Activated naive CD4-positive, alpha-beta T cell treated with anti-CD3 and anti-CD28 coated beads, Interleukin-2, amount 50 U/mL, for 24 hours (primary cell): ENCODE measurements around the gene SLAIN1.

ENCODE experiments used
- H3K27ac Mint-ChIP-seq: one replicate; pipeline ENCODE4 v1.8.0; 2021; ENCODE audit warnings: mild to moderate bottlenecking, mixed read lengths
- H3K27me3 Mint-ChIP-seq: one replicate; pipeline ENCODE4 v1.8.0; 2021; ENCODE audit warnings: mixed read lengths
- H3K36me3 Mint-ChIP-seq: one replicate; pipeline ENCODE4 v1.8.0; 2021; ENCODE audit warnings: mixed read lengths
- H3K4me1 Mint-ChIP-seq: one replicate; pipeline ENCODE4 v1.8.0; 2021; ENCODE audit warnings: mixed read lengths
- H3K4me3 Mint-ChIP-seq: one replicate; pipeline ENCODE4 v1.8.0; 2021; ENCODE audit warnings: mild to moderate bottlenecking, mixed read lengths
- H3K9me3 Mint-ChIP-seq: one replicate; pipeline ENCODE4 v1.8.0; 2021; ENCODE audit warnings: mixed read lengths

SLAIN1 gene

DNA sequence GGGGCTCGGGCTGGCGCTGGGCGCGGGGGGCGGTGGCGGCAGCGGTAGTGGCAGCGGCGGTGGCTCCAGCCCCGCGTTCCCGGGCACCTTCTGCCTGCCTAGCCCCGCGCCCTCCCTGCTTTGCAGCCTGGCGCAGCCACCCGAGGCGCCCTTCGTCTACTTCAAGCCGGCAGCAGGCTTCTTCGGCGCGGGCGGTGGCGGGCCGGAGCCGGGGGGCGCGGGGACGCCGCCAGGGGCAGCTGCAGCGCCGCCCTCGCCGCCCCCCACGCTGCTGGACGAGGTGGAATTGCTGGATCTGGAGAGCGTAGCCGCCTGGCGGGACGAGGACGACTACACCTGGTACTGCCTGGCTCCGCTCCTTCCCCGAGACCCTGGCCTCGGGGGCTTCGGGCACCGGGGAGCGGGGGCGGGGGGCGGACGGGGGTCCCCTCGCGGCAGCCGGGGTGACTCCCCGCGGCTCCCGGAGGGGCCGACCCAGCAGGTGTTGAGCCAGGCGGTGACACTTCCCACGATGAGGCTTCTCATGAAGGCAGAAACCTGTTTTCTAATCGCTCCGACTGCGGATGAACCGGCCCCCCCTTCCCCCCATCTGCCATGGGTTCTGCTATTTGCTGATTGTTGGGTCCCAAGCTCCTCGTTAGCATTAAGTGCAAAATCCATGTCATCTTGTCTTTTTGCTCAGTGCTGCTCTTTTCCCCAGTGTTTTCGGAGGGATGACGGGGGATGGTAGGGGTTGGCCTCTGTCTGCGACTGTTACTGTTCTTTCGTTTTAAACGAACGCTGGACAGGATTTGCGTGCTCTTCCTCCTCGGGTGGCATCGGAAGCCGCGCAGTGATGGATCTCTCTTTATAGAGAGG, 943 bp downstream of the SLAIN1 start:
- H3K27me3 Mint-ChIP-seq, result no peaks in the 10 kb centered on the region
- peak overlapping the region; percentile 99 for H3K27ac Mint-ChIP-seq
- H3K9me3 Mint-ChIP-seq, result no peaks in the 10 kb centered on the region
- peaks cover 67% of the 10 kb centered on the region for H3K4me1 Mint-ChIP-seq
- no peaks in the 10 kb centered on the region for H3K36me3 Mint-ChIP-seq
- H3K4me3 Mint-ChIP-seq, result peak overlapping the region; percentile 99

DNA sequence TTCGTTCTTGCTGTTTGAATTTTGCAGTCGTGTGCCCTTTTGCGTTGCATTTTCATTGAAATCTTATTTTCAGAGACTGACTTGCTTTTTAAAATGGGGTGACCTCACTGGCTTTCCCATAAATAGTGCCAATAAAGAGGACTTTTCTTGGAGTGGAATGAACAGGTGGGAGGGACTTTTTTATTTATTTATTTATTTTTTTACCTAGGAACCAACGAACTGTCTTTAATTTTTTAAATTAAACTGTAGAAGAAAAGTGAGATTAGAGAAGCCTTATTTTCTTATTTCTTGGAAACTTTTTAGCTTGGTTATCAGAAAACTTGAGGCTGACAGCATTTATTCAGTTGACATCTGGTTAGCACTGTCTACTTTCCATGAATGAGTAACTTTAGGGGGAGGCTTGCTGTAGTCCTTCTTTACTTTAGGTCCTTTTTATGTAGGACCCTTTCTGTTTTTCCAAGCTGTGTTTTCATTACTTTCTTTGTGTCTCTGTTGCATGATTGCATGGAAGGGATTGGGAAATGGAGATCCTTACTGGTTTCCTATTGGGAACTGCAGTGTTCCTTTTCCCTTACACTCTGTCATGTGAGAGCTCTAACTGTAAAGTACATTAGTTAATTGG, 1.7 kb downstream of the SLAIN1 start:
- H3K4me3 Mint-ChIP-seq, result peak overlapping the region; percentile 99
- H3K27ac Mint-ChIP-seq, result peak overlapping the region; percentile 99
- no peaks in the 10 kb centered on the region for H3K27me3 Mint-ChIP-seq
- H3K4me1 Mint-ChIP-seq, result peaks cover 64% of the 10 kb centered on the region
- no peaks in the 10 kb centered on the region for H3K9me3 Mint-ChIP-seq
- H3K36me3 Mint-ChIP-seq, result no peaks in the 10 kb centered on the region

DNA sequence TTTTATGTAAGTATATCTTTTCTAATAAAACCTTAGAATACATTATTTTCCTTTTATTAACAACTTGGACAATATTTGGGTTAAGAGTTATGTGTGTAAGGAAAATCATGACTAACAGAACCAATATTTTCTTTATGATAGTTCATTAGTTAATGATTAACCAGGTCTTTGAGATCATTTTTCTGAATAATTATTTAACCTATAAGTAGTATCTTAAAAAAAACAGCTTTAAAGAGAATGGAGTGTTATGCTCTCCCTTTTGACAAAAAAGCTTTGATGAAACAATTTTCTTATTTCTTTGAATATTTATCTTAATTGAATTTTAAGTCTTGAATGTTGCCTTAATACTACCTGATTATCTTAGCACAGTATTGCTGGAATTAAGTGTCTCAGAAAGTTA, 3.8 kb downstream of the SLAIN1 start:
- no peak overlapping the region for H3K27ac Mint-ChIP-seq
- H3K4me1 Mint-ChIP-seq, result peaks cover 61% of the 10 kb centered on the region
- no peak overlapping the region for H3K4me3 Mint-ChIP-seq
- no peaks in the 10 kb centered on the region for H3K9me3 Mint-ChIP-seq
- no peaks in the 10 kb centered on the region for H3K27me3 Mint-ChIP-seq
- H3K36me3 Mint-ChIP-seq, result peaks cover 5% of the 10 kb centered on the region

DNA sequence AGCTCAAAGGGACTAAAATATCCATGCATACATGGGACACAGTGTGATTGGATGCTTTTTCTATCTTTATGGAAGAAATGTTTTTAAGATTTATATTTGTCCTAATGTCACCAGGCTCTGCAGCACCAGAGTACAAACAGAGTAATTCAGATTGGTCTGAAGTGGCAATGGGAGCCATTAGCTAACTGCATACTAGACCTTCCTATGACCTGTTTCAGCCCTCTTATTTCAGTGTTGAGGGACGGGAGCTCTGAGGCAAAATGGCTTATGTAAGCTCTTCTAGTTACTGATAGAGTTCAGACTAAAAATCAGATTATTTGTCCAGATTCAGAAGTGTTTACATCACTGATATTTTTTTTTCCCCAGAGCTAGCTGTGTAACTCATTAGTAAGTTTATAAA, 4.9 kb downstream of the SLAIN1 start:
- no peak overlapping the region for H3K4me3 Mint-ChIP-seq
- H3K36me3 Mint-ChIP-seq, result peaks cover 15% of the 10 kb centered on the region
- no peaks in the 10 kb centered on the region for H3K27me3 Mint-ChIP-seq
- no peak overlapping the region for H3K27ac Mint-ChIP-seq
- peaks cover 10% of the 10 kb centered on the region for H3K9me3 Mint-ChIP-seq
- peaks cover 61% of the 10 kb centered on the region for H3K4me1 Mint-ChIP-seq

DNA sequence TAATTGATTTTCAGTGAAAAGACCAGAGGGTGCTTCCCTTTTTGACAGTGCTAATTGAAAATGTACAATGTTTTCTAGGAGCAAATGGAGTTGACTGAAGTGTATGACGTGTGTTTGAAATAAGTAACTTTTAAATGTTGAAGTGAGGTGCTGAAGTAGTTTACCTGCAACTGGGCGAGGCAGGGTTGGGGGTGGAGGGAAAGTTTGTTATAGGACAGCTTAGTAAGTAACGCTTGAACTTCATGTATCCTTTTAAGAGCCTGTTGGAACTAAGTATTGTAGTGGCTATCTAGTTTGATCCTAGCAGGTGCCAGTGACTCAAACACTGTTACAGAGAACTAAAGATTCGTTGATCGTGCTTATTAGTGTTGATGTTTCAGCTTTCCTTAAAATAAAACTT, 5.9 kb downstream of the SLAIN1 start:
- peaks cover 26% of the 10 kb centered on the region for H3K36me3 Mint-ChIP-seq
- no peaks in the 10 kb centered on the region for H3K27me3 Mint-ChIP-seq
- peaks cover 12% of the 10 kb centered on the region for H3K9me3 Mint-ChIP-seq
- H3K27ac Mint-ChIP-seq, result no peak overlapping the region
- peaks cover 63% of the 10 kb centered on the region for H3K4me1 Mint-ChIP-seq
- H3K4me3 Mint-ChIP-seq, result no peak overlapping the region

DNA sequence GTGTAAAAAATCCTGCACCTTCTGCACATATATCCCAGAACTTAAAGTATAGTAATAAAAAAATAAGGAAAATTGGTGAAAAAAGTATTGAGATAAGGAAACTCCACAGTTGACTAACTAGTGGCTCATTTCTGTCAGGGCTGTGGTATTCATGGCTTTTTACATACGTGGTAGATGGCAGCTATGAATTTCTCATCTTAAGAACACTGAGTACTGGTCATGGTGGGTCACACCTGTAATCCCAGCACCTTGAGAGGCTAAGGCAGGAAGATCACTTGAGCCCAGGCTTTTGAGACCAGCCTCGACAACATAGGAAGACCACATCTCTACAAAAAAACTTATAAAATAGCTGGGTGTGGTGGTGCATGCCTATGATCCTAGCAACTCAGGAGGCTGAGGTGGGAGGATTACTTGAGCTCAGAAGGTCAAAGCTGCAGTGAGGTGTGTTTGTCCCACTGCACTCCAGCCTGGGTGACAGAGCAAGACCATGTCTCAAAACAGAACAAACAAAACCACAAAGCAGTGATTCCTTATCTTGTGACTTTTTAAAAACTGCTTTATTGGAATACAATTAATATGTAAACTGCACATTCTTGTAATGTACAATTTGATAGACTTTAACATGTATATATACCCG, 16.8 kb downstream of the SLAIN1 start:
- H3K9me3 Mint-ChIP-seq, result peaks cover 16% of the 10 kb centered on the region
- peaks cover 65% of the 10 kb centered on the region for H3K4me1 Mint-ChIP-seq
- no peak overlapping the region for H3K4me3 Mint-ChIP-seq
- H3K27ac Mint-ChIP-seq, result no peak overlapping the region
- H3K36me3 Mint-ChIP-seq, result peaks cover 11% of the 10 kb centered on the region
- no peaks in the 10 kb centered on the region for H3K27me3 Mint-ChIP-seq

DNA sequence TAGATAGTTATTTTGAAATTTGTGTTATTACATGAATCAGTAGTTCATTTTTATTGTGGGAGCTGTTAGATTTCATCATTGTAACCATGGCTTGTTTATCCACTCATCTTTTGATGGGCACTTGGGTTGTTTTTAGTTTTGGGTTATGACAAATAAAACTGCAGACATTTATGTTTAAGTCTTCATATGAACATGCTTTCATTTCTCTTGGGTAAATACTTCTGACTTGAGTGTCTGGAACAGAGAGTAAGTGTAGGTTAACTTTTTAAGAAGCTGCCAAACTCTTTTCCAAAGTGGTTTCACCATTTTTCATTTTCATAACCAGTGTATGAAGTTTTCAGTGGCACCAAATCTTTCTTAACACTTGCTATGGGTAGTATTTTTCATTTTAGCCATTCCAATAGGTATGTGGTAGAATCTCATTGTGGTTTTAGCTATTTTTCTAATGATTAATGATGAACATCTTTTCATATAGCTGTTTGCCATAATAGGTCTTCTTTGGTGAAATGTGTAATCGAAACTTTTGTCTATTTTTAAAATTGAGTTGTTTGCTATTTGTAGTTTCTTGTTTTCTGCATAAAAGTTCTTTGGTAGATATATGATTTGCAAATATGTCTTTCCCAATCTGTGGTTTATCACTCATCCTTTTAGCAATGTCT, 17.9 kb downstream of the SLAIN1 start:
- H3K36me3 Mint-ChIP-seq, result peaks cover 17% of the 10 kb centered on the region
- H3K4me1 Mint-ChIP-seq, result peaks cover 70% of the 10 kb centered on the region
- H3K27me3 Mint-ChIP-seq, result no peaks in the 10 kb centered on the region
- H3K4me3 Mint-ChIP-seq, result no peak overlapping the region
- H3K27ac Mint-ChIP-seq, result peak overlapping the region; percentile 35
- peaks cover 15% of the 10 kb centered on the region for H3K9me3 Mint-ChIP-seq

DNA sequence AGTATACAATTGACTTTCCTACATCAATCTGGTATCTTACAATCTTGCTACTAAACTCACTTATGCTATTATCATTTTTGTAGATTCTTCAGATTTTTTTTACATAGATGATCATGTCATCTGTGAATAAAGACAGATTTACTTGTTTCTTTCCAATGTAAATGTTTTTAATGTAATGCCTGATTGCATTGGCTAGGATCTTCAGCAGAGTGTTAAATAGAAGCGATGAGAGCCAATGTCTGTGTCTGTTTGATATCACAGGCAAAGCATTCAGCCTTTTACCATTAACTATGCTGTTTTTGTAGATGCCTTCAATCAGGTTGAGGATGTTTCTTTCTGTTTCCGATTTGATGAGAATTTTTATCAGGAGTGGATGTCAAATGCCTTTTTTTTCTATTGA, 19.2 kb downstream of the SLAIN1 start:
- Mint-ChIP-seq H3K4me1 (peaks cover 80% of the 10 kb centered on the region), H3K9me3 (peaks cover 6% of the 10 kb centered on the region), H3K4me3 (no peak overlapping the region), H3K27me3 (no peaks in the 10 kb centered on the region), H3K27ac (no peak overlapping the region), H3K36me3 (peaks cover 20% of the 10 kb centered on the region)

DNA sequence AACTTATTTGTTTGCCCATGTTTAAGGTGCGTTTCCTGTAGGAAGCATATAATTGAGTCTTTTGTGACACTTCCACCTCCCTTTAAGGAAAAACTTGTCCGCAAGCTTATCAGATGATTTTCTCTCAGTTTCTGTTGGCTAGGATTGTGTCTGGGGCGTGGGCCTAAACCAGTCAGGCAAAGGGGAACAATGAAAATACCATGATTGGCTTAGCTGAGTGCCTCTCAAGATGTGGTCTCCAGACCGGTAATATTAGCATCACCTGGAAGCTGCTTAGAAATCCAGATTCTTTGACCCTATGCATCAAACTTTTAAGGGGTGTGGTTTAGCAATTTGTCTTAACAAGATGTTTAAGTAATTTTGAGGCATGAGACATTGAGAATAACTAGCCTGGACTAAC, 20.0 kb downstream of the SLAIN1 start:
- Mint-ChIP-seq H3K4me1 (peaks cover 73% of the 10 kb centered on the region), H3K4me3 (no peak overlapping the region), H3K9me3 (no peaks in the 10 kb centered on the region), H3K27ac (no peak overlapping the region), H3K27me3 (no peaks in the 10 kb centered on the region), H3K36me3 (peaks cover 23% of the 10 kb centered on the region)

DNA sequence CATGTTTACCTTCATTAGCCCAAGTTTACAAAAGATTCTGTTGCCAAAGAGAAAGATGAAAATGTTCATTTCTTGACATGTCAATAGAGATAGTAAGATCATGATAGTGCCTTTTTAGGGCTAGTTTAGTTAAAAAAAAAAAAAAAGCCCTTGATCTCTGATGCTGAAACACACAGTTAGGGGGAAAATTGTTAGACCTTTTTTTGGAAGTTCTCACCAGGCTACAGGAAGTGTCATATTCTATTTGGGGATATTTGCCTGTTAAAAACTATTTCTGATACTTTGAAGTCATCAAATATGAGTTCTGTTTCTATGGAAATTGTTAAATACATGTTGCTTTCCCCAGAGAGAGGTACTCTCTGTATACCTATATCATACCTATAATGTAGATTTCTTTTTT, 21.6 kb downstream of the SLAIN1 start:
- no peaks in the 10 kb centered on the region for H3K27me3 Mint-ChIP-seq
- H3K4me1 Mint-ChIP-seq, result peaks cover 69% of the 10 kb centered on the region
- H3K36me3 Mint-ChIP-seq, result peaks cover 28% of the 10 kb centered on the region
- no peaks in the 10 kb centered on the region for H3K9me3 Mint-ChIP-seq
- H3K4me3 Mint-ChIP-seq, result no peak overlapping the region
- peak overlapping the region; percentile 30 for H3K27ac Mint-ChIP-seq

DNA sequence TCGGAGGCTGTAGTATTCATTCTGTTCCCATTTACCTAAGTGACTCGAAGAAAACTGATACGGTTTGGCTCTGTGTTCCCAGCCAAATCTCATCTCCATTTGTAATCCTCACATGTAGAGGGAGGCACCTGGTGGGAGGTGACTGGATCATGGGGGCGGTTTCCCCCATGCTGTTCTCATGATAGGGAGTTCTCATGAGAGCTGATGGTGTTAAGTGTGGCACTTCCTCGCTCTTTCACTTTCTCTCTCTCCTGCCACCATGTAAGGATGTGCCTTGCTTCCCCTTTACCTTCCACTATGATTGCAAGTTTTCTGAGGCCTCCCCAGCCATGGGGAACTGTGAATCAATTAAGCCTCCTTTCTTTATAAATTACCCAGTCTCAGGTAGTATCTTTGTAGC, 23.5 kb downstream of the SLAIN1 start:
- Mint-ChIP-seq H3K27me3 (no peaks in the 10 kb centered on the region), H3K36me3 (peaks cover 34% of the 10 kb centered on the region), H3K4me1 (peaks cover 68% of the 10 kb centered on the region), H3K9me3 (no peaks in the 10 kb centered on the region), H3K27ac (no peak overlapping the region), H3K4me3 (no peak overlapping the region)

DNA sequence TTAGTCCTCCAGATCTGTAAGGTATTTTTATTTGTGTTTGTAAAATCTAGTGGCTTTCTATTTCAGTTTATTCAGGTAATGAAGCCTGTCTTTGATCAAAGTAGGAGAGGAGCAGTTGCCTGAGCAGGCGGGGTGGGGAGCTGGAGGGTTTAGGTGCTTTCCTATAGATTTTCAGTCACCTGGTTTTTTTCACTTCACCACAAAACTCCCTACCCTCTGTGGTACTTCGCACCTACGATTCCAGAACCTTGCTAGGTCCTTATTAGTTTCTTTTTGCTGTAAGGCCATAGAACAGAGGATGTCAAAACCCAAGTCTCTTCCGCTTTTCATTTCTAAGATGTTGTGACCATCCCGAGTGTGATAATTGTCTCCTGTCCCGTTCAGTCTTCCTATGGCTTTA, 26.6 kb downstream of the SLAIN1 start:
- peaks cover 37% of the 10 kb centered on the region for H3K36me3 Mint-ChIP-seq
- peaks cover 58% of the 10 kb centered on the region for H3K4me1 Mint-ChIP-seq
- H3K27me3 Mint-ChIP-seq, result no peaks in the 10 kb centered on the region
- no peak overlapping the region for H3K27ac Mint-ChIP-seq
- H3K4me3 Mint-ChIP-seq, result no peak overlapping the region
- H3K9me3 Mint-ChIP-seq, result no peaks in the 10 kb centered on the region

DNA sequence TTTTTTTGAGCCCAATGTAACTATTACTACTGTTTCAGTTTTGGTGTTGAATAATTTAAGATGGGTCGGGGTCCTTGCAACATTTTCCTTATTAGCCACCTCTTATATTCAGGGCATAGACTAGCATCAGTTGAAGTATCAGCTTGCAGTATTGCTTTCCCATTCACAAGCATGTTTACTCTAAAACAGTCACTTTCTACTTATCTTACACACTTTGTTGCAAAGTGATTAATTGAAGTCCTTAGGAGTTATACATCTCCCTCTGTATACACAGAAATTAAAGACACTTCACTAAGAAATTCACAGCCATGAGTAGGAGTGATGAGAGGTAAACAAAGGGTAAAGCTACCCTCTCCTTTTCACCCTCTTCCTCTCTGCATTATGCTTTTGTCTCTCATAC, 27.6 kb downstream of the SLAIN1 start:
- H3K27me3 Mint-ChIP-seq, result no peaks in the 10 kb centered on the region
- no peak overlapping the region for H3K4me3 Mint-ChIP-seq
- no peaks in the 10 kb centered on the region for H3K9me3 Mint-ChIP-seq
- H3K4me1 Mint-ChIP-seq, result peaks cover 62% of the 10 kb centered on the region
- H3K27ac Mint-ChIP-seq, result peak overlapping the region; percentile 35
- peaks cover 38% of the 10 kb centered on the region for H3K36me3 Mint-ChIP-seq

DNA sequence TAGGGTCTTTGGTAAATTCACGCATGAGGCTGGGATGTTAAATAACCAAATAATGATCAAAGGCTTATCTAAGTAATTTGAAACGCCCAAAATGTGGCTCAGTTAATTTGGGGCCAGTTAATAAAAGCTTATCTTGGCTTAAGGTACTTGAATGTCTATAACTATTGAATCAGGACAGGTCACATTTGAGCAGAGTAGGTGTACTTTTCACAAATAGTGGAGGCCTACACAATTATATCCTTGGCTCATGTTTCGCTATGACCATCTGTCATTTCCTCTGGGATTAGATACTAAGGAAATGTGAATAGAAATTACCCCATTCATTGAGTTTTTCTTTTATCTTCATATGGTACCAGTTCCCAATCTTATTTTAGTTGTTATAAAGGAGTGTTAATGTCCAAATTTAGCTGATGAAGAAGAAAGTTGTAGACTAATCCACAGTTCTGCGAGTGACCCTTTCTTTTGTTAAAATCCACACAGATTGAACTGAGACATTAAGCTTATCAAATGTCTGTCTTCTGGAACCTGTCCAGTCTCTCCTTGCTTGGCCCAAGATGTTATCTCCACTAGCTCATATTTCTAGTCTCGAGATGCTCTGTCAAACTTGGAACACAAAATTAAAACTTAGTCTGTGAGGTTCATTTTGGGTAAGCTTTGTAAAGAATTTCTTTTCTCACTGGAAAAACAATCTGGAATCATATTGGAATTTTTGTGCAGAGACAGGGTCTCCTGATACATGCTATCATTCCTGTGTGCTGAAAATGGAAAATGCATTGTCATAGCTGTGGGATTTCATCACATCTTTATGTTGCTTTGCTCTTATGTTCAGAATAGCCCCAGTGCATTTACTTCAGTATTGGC, 31.0 kb downstream of the SLAIN1 start:
- H3K4me1 Mint-ChIP-seq, result peaks cover 57% of the 10 kb centered on the region
- no peaks in the 10 kb centered on the region for H3K9me3 Mint-ChIP-seq
- peaks cover 23% of the 10 kb centered on the region for H3K36me3 Mint-ChIP-seq
- no peak overlapping the region for H3K27ac Mint-ChIP-seq
- no peak overlapping the region for H3K4me3 Mint-ChIP-seq
- no peaks in the 10 kb centered on the region for H3K27me3 Mint-ChIP-seq
